Dendritic cell treated with granulocyte-macrophage colony-stimulating factor and Interleukin-4, amounts not matched to agents 40 ng/mL and 50 ng/mL, for 4 days (primary cell): ENCODE data around the gene MIB1.

Source experiments
- H3K27ac Mint-ChIP-seq: one replicate; pipeline ENCODE4 v1.8.0; 2022; ENCODE audit warnings: mild to moderate bottlenecking, mixed read lengths
- H3K27me3 Mint-ChIP-seq: one replicate; pipeline ENCODE4 v1.8.0; 2022; ENCODE audit warnings: mild to moderate bottlenecking, mixed read lengths
- H3K36me3 Mint-ChIP-seq: one replicate; pipeline ENCODE4 v1.8.0; 2022; ENCODE audit warnings: low read depth, mixed read lengths
- H3K4me1 Mint-ChIP-seq: one replicate; pipeline ENCODE4 v1.8.0; 2022; ENCODE audit warnings: low read depth, mixed read lengths
- H3K4me3 Mint-ChIP-seq: one replicate; pipeline ENCODE4 v1.8.0; 2022; ENCODE audit warnings: mild to moderate bottlenecking, moderate library complexity, mixed read lengths
- H3K9me3 Mint-ChIP-seq: one replicate; pipeline ENCODE4 v1.8.0; 2022; ENCODE audit warnings: mixed read lengths
- intact Hi-C: fragments of 100-400 bp; cut with micrococcal nuclease; formaldehyde crosslinking; loops from one replicate; pipeline ENCODE4 v1.15.0; 2022

Gene MIB1

GRCh38 chr18:21851327-21851961, 110.9 kb downstream of the MIB1 start:
- peaks cover 12% of the 10 kb centered on the region for H3K4me1 Mint-ChIP-seq
- no peaks in the 10 kb centered on the region for H3K27me3 Mint-ChIP-seq
- intact Hi-C loops, result no loop called here
- H3K27ac Mint-ChIP-seq, result no peak overlapping the region
- no peaks in the 10 kb centered on the region for H3K9me3 Mint-ChIP-seq
- H3K36me3 Mint-ChIP-seq, result peaks cover 33% of the 10 kb centered on the region
- no peak overlapping the region for H3K4me3 Mint-ChIP-seq

GRCh38 chr18:21853016-21853415, 112.4 kb downstream of the MIB1 start:
- H3K4me1 Mint-ChIP-seq, result peaks cover 18% of the 10 kb centered on the region
- no peaks in the 10 kb centered on the region for H3K9me3 Mint-ChIP-seq
- H3K36me3 Mint-ChIP-seq, result peaks cover 32% of the 10 kb centered on the region
- H3K27ac Mint-ChIP-seq, result no peak overlapping the region
- no peak overlapping the region for H3K4me3 Mint-ChIP-seq
- intact Hi-C loops, result no loop called here
- H3K27me3 Mint-ChIP-seq, result no peaks in the 10 kb centered on the region

GRCh38 chr18:21853775-21854552, 113.4 kb downstream of the MIB1 start:
- H3K36me3 Mint-ChIP-seq, result peaks cover 30% of the 10 kb centered on the region
- no peaks in the 10 kb centered on the region for H3K9me3 Mint-ChIP-seq
- H3K4me1 Mint-ChIP-seq, result peaks cover 20% of the 10 kb centered on the region
- no peak overlapping the region for H3K4me3 Mint-ChIP-seq
- no peak overlapping the region for H3K27ac Mint-ChIP-seq
- intact Hi-C loops, result no loop called here
- no peaks in the 10 kb centered on the region for H3K27me3 Mint-ChIP-seq

- H3K36me3 Mint-ChIP-seq, result peaks cover 41% of the 10 kb centered on the region
- H3K9me3 Mint-ChIP-seq, result no peaks in the 10 kb centered on the region
- no peak overlapping the region for H3K4me3 Mint-ChIP-seq
- no peak overlapping the region for H3K27ac Mint-ChIP-seq
- peaks cover 20% of the 10 kb centered on the region for H3K4me1 Mint-ChIP-seq
- intact Hi-C loops, result no loop called here
- no peaks in the 10 kb centered on the region for H3K27me3 Mint-ChIP-seq
These were observed 114.8 kb downstream of the MIB1 start for GRCh38 chr18:21855432-21855831.

GRCh38 chr18:21857871-21858270, 117.3 kb downstream of the MIB1 start:
- Mint-ChIP-seq H3K27me3 (no peaks in the 10 kb centered on the region), H3K9me3 (no peaks in the 10 kb centered on the region), H3K36me3 (peaks cover 46% of the 10 kb centered on the region), H3K4me3 (no peak overlapping the region), H3K27ac (peak overlapping the region; percentile 63), H3K4me1 (peaks cover 10% of the 10 kb centered on the region)
- intact Hi-C loops, result no loop called here

GRCh38 chr18:21858544-21858943, 118.0 kb downstream of the MIB1 start:
- H3K27ac Mint-ChIP-seq, result no peak overlapping the region
- H3K4me3 Mint-ChIP-seq, result no peak overlapping the region
- H3K27me3 Mint-ChIP-seq, result no peaks in the 10 kb centered on the region
- H3K9me3 Mint-ChIP-seq, result no peaks in the 10 kb centered on the region
- intact Hi-C loops, result no loop called here
- peaks cover 8% of the 10 kb centered on the region for H3K4me1 Mint-ChIP-seq
- H3K36me3 Mint-ChIP-seq, result peaks cover 52% of the 10 kb centered on the region

GRCh38 chr18:21864386-21864785, 123.8 kb downstream of the MIB1 start:
- H3K4me1 Mint-ChIP-seq, result peaks cover 4% of the 10 kb centered on the region
- intact Hi-C loops, result loop anchor here (10.0 kb wide), 1 partner anchor 880 kb away; no protein-coding TSS in a partner anchor
- H3K36me3 Mint-ChIP-seq, result peaks cover 39% of the 10 kb centered on the region
- H3K27me3 Mint-ChIP-seq, result no peaks in the 10 kb centered on the region
- H3K9me3 Mint-ChIP-seq, result no peaks in the 10 kb centered on the region
- no peak overlapping the region for H3K27ac Mint-ChIP-seq
- H3K4me3 Mint-ChIP-seq, result no peak overlapping the region

GRCh38 chr18:21865043-21865442, 124.5 kb downstream of the MIB1 start:
- Mint-ChIP-seq H3K9me3 (no peaks in the 10 kb centered on the region), H3K4me3 (no peak overlapping the region), H3K4me1 (peaks cover 4% of the 10 kb centered on the region), H3K36me3 (peaks cover 32% of the 10 kb centered on the region), H3K27me3 (no peaks in the 10 kb centered on the region), H3K27ac (no peak overlapping the region)
- intact Hi-C loops, result loop anchor here (10.0 kb wide), 1 partner anchor 880 kb away; no protein-coding TSS in a partner anchor

GRCh38 chr18:21868770-21869169, 128.2 kb downstream of the MIB1 start:
- H3K4me1 Mint-ChIP-seq, result peaks cover 4% of the 10 kb centered on the region
- H3K27me3 Mint-ChIP-seq, result no peaks in the 10 kb centered on the region
- H3K4me3 Mint-ChIP-seq, result no peak overlapping the region
- intact Hi-C loops, result loop anchor here (10.0 kb wide), 1 partner anchor 884 kb away; no protein-coding TSS in a partner anchor
- H3K36me3 Mint-ChIP-seq, result peaks cover 25% of the 10 kb centered on the region
- no peak overlapping the region for H3K27ac Mint-ChIP-seq
- no peaks in the 10 kb centered on the region for H3K9me3 Mint-ChIP-seq

GRCh38 chr18:21889570-21889969, 149.0 kb downstream of the MIB1 start:
- Mint-ChIP-seq H3K27ac (no peak overlapping the region), H3K9me3 (peaks cover 11% of the 10 kb centered on the region), H3K4me1 (no peaks in the 10 kb centered on the region), H3K27me3 (peaks cover 3% of the 10 kb centered on the region), H3K4me3 (no peak overlapping the region), H3K36me3 (no peaks in the 10 kb centered on the region)
- intact Hi-C loops, result no loop called here

GRCh38 chr18:21894619-21895367, 154.2 kb downstream of the MIB1 start:
- Mint-ChIP-seq H3K27me3 (peaks cover 13% of the 10 kb centered on the region), H3K9me3 (no peaks in the 10 kb centered on the region), H3K4me1 (no peaks in the 10 kb centered on the region), H3K4me3 (no peak overlapping the region), H3K27ac (no peak overlapping the region), H3K36me3 (no peaks in the 10 kb centered on the region)
- intact Hi-C loops, result no loop called here

- no peak overlapping the region for H3K27ac Mint-ChIP-seq
- H3K36me3 Mint-ChIP-seq, result no peaks in the 10 kb centered on the region
- no peak overlapping the region for H3K4me3 Mint-ChIP-seq
- peaks cover 13% of the 10 kb centered on the region for H3K27me3 Mint-ChIP-seq
- intact Hi-C loops, result no loop called here
- no peaks in the 10 kb centered on the region for H3K9me3 Mint-ChIP-seq
- no peaks in the 10 kb centered on the region for H3K4me1 Mint-ChIP-seq
These were observed 156.2 kb downstream of the MIB1 start for GRCh38 chr18:21896732-21897336.

- Mint-ChIP-seq H3K27me3 (peaks cover 13% of the 10 kb centered on the region), H3K36me3 (no peaks in the 10 kb centered on the region), H3K4me3 (no peak overlapping the region), H3K4me1 (no peaks in the 10 kb centered on the region), H3K27ac (no peak overlapping the region), H3K9me3 (no peaks in the 10 kb centered on the region)
- intact Hi-C loops, result no loop called here
These were observed 157.2 kb downstream of the MIB1 start for GRCh38 chr18:21897811-21898210.
